Epithelial cell of proximal tubule (primary cell): ENCODE results near the gene FAM20C. TPM values are rescaled to one million over a fixed set of nuclear protein-coding genes. Genes with fewer than 3 reads are reported as not detected.

Experiments
- DNase-seq: peaks from one replicate; pipeline ENCODE4 v3.0.0-alpha.2; 2011; ENCODE audit warnings: low read depth
- H3K4me3 ChIP-seq: 2 replicates; pipeline ENCODE4 v1.5.1; 2011; ENCODE audit warnings: low read depth, mild to moderate bottlenecking, low read length
- CTCF ChIP-seq: conservative IDR thresholded peaks from 2 replicates; pipeline ENCODE4 v1.5.1; 2012; ENCODE audit warnings: low read depth, mild to moderate bottlenecking, low read length
- total RNA-seq: library from RNA; depleted of rRNA; stranded (reverse); fragments of >200 nt; gene quantifications from 2 replicates; pipeline ENCODE4 v1.2.3, GENCODE V29; 2015

Gene FAM20C
- total RNA-seq, result 84.2 and 85.0 TPM in 2 replicates

- no peak for TF ChIP-seq CTCF
- no peak for DNase-seq
- peak within 1 kb of the TSS; percentile 94 for H3K4me3 ChIP-seq
Measured at GRCh38 chr7:191981-192649, at the start of gene FAM20C. Gene FAM20C, plus strand, starts transcription at chr7:192571. Its CDS starts 629 bp downstream, at chr7:193200.

- TF ChIP-seq CTCF, result no peak
- H3K4me3 ChIP-seq, result no peak overlapping the region
- DNase-seq, result no peak
Measured at GRCh38 chr7:143145-143751, 49.1 kb upstream of the FAM20C start.

- TF ChIP-seq CTCF, result no peak
- DNase-seq, result no peak
- no peak overlapping the region for H3K4me3 ChIP-seq
Measured at GRCh38 chr7:143811-144453, 48.4 kb upstream of the FAM20C start.

- no peak overlapping the region for H3K4me3 ChIP-seq
- DNase-seq, result no peak
- TF ChIP-seq CTCF, result no peak
Measured at GRCh38 chr7:144454-144826, 47.9 kb upstream of the FAM20C start.

GRCh38 chr7:145863-146262 lies 46.5 kb upstream of the FAM20C start:
- no peak overlapping the region for H3K4me3 ChIP-seq
- no peak for TF ChIP-seq CTCF
- no peak for DNase-seq

- TF ChIP-seq CTCF, result no peak
- DNase-seq, result no peak
- H3K4me3 ChIP-seq, result peak overlapping the region; percentile 63
Measured at GRCh38 chr7:148543-148931, 43.8 kb upstream of the FAM20C start.
